HFF-Myc (cell line): ENCODE results near the gene INF2.

Experiments
- DNase-seq: peaks from one replicate; pipeline ENCODE4 v3.0.0-alpha.2; 2011; ENCODE audit warnings: low read depth; ENCODE audit errors: extremely low read depth
- H3K4me3 ChIP-seq: replicated peaks from 2 replicates; pipeline ENCODE4 v1.5.1; 2011; ENCODE audit warnings: low read depth, mild to moderate bottlenecking, control low read depth, low read length
- TF ChIP-seq, protein P1 (sequence below): IDR thresholded peaks from 2 replicates; pipeline ENCODE4 v1.5.1; 2012; ENCODE audit warnings: mild to moderate bottlenecking, low read depth, low read length, control low read depth; ENCODE audit errors: missing control alignments

Gene INF2

GRCh38 chr14:104689109-104689880, at the start of gene INF2:
Gene INF2 (plus strand): TSS chr14:104689618. CDS start chr14:104701366, 11,748 bp downstream.
- H3K4me3 ChIP-seq, result peak within 1 kb of the TSS; percentile 91
- no peak for DNase-seq
- TF ChIP-seq, protein P1, sequence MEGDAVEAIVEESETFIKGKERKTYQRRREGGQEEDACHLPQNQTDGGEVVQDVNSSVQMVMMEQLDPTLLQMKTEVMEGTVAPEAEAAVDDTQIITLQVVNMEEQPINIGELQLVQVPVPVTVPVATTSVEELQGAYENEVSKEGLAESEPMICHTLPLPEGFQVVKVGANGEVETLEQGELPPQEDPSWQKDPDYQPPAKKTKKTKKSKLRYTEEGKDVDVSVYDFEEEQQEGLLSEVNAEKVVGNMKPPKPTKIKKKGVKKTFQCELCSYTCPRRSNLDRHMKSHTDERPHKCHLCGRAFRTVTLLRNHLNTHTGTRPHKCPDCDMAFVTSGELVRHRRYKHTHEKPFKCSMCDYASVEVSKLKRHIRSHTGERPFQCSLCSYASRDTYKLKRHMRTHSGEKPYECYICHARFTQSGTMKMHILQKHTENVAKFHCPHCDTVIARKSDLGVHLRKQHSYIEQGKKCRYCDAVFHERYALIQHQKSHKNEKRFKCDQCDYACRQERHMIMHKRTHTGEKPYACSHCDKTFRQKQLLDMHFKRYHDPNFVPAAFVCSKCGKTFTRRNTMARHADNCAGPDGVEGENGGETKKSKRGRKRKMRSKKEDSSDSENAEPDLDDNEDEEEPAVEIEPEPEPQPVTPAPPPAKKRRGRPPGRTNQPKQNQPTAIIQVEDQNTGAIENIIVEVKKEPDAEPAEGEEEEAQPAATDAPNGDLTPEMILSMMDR, result no peak

- H3K4me3 ChIP-seq, result no peak overlapping the region
- TF ChIP-seq, protein P1, result peak; percentile 95
- peak; percentile 12 for DNase-seq
Observed at GRCh38 chr14:104639885-104640548, 49.4 kb upstream of the INF2 start.

DNA sequence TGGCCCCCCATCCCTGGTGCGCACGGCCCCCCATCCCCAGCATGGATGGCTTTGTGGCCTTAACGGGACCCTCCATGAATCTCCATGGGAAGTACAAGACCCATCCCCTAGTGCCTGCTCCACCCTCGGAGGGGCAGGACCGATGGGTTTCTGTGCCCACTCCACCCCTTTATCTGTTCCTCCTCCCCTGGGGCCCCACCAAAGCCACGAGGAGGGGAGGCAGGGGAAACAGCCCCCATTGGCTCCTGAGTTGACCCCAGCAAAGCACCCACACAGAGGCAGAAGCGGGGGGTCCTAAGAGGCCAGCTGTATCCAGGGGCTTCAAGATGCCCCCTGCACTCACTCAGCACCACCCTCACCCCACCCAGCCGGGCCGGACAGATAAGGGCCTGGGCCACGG, 48.7 kb upstream of the INF2 start:
- no peak for DNase-seq
- H3K4me3 ChIP-seq, result no peak overlapping the region
- TF ChIP-seq, protein P1, result no peak

DNA sequence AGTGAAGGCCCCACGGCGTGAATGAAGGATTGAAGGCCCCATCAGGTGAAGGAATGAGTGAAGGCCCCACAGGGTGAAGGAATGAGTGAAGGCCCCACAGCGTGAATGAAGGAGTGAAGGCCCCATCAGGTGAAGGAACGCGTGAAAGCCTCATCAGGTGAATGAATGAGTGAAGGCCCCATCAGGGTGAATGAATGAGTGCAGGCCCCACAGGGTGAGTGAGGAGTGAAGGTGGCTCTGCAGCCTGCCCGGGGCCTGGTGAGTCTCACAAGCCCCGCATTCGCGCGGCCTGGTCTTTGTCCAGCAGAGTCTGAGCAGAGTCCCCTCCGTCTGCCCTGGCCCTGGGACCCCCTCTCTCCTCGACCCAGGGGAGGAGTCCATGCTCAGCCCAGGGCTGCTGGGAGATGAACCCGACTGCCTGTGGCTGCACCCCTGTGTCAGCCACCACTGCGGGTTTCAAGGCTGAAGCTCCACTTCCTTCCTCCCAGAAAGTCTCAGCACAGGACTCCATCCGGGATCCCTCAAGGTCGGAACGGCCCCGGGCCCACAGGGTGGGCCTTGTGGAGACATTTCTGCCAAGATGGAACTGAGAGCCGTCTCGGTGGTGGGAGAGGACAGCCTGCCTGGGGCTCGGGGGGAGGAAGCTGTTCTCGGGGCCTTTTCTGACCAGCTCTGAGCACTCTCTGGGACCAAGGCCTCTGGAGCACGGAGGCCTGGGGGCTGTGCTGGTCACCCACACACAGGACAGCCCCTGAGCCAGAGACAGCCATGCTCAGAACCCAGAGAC, 47.5 kb upstream of the INF2 start:
- TF ChIP-seq, protein P1, result no peak
- no peak overlapping the region for H3K4me3 ChIP-seq
- DNase-seq, result no peak

DNA sequence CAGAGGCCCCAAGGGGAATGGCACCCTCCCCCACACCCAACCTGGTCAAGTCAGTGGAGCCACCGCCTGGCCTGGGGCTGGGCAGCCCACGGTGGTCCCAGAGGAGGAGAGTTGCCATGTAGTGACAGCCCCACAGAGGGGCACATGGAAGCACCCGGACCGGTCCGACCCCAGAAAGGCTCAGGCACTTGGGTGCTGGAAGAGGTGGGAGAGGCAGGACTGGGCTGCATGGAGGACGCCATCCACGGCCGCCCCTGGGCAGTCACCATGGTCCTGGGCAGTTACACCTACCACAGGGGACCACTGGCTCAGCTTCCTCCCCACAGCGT, 46.9 kb upstream of the INF2 start:
- TF ChIP-seq, protein P1, result no peak
- DNase-seq, result no peak
- no peak overlapping the region for H3K4me3 ChIP-seq

DNA sequence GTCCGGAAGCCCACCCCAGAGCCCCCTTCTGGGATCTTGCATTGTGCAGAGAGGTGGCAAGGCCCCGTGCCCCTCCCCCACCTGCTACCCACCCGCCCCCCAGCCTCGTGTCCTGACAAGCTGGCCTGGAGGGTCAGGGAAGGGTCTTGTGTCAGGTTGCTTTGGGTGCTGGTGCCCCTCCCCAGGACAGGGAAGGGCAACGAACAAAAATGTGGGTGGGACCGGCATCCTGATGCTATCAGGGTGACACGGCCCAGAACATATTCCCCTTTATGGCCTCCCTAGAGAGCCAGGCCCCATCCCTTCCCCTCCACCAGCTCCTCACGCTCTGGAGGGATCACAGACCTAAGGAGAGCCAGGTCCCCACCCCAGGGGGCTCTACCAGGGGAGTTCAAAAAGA, 46.1 kb upstream of the INF2 start:
- TF ChIP-seq, protein P1, result no peak
- no peak overlapping the region for H3K4me3 ChIP-seq
- no peak for DNase-seq
